HEK293 (cell line): ENCODE measurements around the gene UTP14A.

Source experiments
- HOXA7 ChIP-seq: sonication (generic); formaldehyde crosslinking; IDR thresholded peaks from 2 replicates; pipeline ENCODE4 v1.8.1; 2022; ENCODE audit warnings: missing genetic modification reagents, borderline replicate concordance
- PRDM4 ChIP-seq: fragments of 450-650 bp; formaldehyde crosslinking; IDR thresholded peaks from 2 replicates; pipeline ENCODE4 v1.5.1; 2017; ENCODE audit warnings: missing biosample characterization, missing genetic modification characterization
- ZFP37 ChIP-seq: fragments of 450-650 bp; formaldehyde crosslinking; IDR thresholded peaks from 2 replicates; pipeline ENCODE4 v1.5.1; 2016; ENCODE audit warnings: missing biosample characterization, missing genetic modification characterization
- ZNF146 ChIP-seq: fragments of 450-650 bp; formaldehyde crosslinking; IDR thresholded peaks from 2 replicates; pipeline ENCODE4 v1.5.1; 2016; ENCODE audit warnings: missing biosample characterization, missing genetic modification characterization
- ZNF248 ChIP-seq: fragments of 450-650 bp; formaldehyde crosslinking; IDR thresholded peaks from 2 replicates; pipeline ENCODE4 v1.5.1; 2017; ENCODE audit warnings: missing biosample characterization, missing genetic modification characterization
- ZNF311 ChIP-seq: fragments of 450-650 bp; formaldehyde crosslinking; IDR thresholded peaks from 2 replicates; pipeline ENCODE4 v1.5.1; 2017; ENCODE audit warnings: missing biosample characterization, missing genetic modification characterization, borderline replicate concordance
- ZNF501 ChIP-seq: fragments of 450-650 bp; formaldehyde crosslinking; IDR thresholded peaks from 2 replicates; pipeline ENCODE4 v1.5.1; 2016; ENCODE audit warnings: missing biosample characterization, missing genetic modification characterization
- ZNF777 ChIP-seq: fragments of 450-650 bp; formaldehyde crosslinking; IDR thresholded peaks from 2 replicates; pipeline ENCODE4 v1.5.1; 2017; ENCODE audit warnings: missing biosample characterization, missing genetic modification characterization, borderline replicate concordance
- ZSCAN4 ChIP-seq: fragments of 450-650 bp; formaldehyde crosslinking; IDR thresholded peaks from 2 replicates; pipeline ENCODE4 v1.5.1; 2017; ENCODE audit warnings: missing biosample characterization, missing genetic modification characterization
- TF ChIP-seq, protein P1 (sequence below): fragments of 450-650 bp; formaldehyde crosslinking; IDR thresholded peaks from 2 replicates; pipeline ENCODE4 v1.5.1; 2016; ENCODE audit warnings: missing biosample characterization, missing genetic modification characterization
- TF ChIP-seq, protein P2 (sequence below): fragments of 450-650 bp; formaldehyde crosslinking; IDR thresholded peaks from 2 replicates; pipeline ENCODE4 v1.5.1; 2016; ENCODE audit warnings: missing biosample characterization, missing genetic modification characterization, low read depth
- TF ChIP-seq, protein P3 (sequence below): fragments of 450-650 bp; formaldehyde crosslinking; IDR thresholded peaks from 2 replicates; pipeline ENCODE4 v1.5.1; 2016; ENCODE audit warnings: missing biosample characterization, missing genetic modification characterization

- TF ChIP-seq, protein P1, sequence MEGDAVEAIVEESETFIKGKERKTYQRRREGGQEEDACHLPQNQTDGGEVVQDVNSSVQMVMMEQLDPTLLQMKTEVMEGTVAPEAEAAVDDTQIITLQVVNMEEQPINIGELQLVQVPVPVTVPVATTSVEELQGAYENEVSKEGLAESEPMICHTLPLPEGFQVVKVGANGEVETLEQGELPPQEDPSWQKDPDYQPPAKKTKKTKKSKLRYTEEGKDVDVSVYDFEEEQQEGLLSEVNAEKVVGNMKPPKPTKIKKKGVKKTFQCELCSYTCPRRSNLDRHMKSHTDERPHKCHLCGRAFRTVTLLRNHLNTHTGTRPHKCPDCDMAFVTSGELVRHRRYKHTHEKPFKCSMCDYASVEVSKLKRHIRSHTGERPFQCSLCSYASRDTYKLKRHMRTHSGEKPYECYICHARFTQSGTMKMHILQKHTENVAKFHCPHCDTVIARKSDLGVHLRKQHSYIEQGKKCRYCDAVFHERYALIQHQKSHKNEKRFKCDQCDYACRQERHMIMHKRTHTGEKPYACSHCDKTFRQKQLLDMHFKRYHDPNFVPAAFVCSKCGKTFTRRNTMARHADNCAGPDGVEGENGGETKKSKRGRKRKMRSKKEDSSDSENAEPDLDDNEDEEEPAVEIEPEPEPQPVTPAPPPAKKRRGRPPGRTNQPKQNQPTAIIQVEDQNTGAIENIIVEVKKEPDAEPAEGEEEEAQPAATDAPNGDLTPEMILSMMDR (tag by site-specific recombination) = no peak
- TF ChIP-seq PRDM4 (tag by site-specific recombination) (no peak), ZNF248 (tag by site-specific recombination) (no peak), ZNF777 (tag by site-specific recombination) (no peak), ZNF501 (tag by site-specific recombination) (no peak), ZFP37 (tag by site-specific recombination) (no peak), ZNF311 (tag by site-specific recombination) (no peak), ZSCAN4 (tag by site-specific recombination) (no peak), HOXA7 (CRISPR knock-in tag) (no peak), ZNF146 (tag by site-specific recombination) (no peak)
- TF ChIP-seq, protein P2, sequence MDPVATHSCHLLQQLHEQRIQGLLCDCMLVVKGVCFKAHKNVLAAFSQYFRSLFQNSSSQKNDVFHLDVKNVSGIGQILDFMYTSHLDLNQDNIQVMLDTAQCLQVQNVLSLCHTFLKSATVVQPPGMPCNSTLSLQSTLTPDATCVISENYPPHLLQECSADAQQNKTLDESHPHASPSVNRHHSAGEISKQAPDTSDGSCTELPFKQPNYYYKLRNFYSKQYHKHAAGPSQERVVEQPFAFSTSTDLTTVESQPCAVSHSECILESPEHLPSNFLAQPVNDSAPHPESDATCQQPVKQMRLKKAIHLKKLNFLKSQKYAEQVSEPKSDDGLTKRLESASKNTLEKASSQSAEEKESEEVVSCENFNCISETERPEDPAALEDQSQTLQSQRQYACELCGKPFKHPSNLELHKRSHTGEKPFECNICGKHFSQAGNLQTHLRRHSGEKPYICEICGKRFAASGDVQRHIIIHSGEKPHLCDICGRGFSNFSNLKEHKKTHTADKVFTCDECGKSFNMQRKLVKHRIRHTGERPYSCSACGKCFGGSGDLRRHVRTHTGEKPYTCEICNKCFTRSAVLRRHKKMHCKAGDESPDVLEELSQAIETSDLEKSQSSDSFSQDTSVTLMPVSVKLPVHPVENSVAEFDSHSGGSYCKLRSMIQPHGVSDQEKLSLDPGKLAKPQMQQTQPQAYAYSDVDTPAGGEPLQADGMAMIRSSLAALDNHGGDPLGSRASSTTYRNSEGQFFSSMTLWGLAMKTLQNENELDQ (tag by site-specific recombination) = no peak
- TF ChIP-seq, protein P3, sequence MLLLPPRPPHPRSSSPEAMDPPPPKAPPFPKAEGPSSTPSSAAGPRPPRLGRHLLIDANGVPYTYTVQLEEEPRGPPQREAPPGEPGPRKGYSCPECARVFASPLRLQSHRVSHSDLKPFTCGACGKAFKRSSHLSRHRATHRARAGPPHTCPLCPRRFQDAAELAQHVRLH = no peak
These were observed 49.7 kb downstream of the UTP14A start for GRCh38 chrX:129955682-129956081.
